Loucy (cell line): ENCODE data around the gene UPF1.

Experiments
- EZH2phosphoT487 ChIP-seq: fragments of 200-600 bp; IDR thresholded peaks from 2 replicates; pipeline ENCODE4 v1.6.1; 2018; ENCODE audit warnings: antibody characterized with exemption, mild to moderate bottlenecking, moderate library complexity, borderline replicate concordance
- TF ChIP-seq, protein P1 (sequence below): fragments of 200-600 bp; sonication (generic); conservative IDR thresholded peaks from 2 replicates; pipeline ENCODE4 v1.5.1; 2014; ENCODE audit warnings: mild to moderate bottlenecking, antibody characterized with exemption, low read length

DNA sequence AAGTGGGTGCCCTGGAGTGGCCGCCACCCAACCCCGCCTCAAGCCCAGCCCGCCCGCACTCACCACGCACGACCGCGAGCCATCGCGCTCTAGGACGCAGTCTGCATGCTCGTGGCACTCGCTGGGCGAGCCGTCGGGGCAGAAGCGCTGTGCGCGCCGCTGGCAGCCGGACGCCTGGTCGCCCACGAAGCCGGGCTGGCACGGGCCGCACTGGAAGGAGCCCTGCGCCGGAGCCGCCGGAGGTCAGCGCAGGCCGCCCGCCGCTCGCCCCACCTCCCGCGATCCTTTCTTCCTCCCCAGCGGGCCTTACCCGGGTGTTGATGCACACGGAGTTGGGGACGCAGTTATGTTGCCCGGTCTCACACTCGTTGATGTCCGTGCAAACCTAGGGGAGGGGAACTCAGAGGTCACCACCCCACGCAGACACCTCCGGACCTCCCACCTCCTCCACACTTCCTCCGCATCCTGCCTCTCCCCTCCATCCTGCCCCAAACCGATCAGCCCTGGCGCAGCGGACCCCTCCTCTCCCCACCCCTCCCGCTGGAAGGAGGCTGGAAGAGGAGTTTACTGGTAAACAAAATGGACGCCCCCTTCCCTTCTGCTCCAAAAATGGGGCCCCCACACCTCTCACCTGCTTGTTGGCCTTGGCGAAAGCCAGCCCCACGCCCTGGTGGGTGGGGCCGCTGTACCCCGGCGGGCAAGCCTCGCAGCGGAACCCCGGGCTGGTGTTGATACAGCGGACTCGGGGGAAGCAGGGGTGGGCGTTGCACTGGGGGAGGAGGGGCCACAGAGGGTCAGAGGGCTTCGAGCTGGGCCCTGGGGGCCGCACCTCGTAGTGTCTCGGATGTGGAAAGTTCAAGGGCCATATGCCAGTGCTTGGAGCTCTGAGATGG is 43.0 kb upstream of the UPF1 start:
- TF ChIP-seq, protein P1, sequence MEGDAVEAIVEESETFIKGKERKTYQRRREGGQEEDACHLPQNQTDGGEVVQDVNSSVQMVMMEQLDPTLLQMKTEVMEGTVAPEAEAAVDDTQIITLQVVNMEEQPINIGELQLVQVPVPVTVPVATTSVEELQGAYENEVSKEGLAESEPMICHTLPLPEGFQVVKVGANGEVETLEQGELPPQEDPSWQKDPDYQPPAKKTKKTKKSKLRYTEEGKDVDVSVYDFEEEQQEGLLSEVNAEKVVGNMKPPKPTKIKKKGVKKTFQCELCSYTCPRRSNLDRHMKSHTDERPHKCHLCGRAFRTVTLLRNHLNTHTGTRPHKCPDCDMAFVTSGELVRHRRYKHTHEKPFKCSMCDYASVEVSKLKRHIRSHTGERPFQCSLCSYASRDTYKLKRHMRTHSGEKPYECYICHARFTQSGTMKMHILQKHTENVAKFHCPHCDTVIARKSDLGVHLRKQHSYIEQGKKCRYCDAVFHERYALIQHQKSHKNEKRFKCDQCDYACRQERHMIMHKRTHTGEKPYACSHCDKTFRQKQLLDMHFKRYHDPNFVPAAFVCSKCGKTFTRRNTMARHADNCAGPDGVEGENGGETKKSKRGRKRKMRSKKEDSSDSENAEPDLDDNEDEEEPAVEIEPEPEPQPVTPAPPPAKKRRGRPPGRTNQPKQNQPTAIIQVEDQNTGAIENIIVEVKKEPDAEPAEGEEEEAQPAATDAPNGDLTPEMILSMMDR = no peak
- TF ChIP-seq EZH2phosphoT487 = no peak
